Liver (tissue), 9 donors: ENCODE results near the gene CLPTM1L. TPM values are rescaled to one million over a fixed set of nuclear protein-coding genes. Genes with fewer than 3 reads are reported as not detected.
A peak's percentile ranks its signal among the peaks of the same experiment; 100 is the strongest.

ENCODE experiments used
- DNase-seq: peaks from one replicate; pipeline ENCODE4 v3.0.0-alpha.2; 2017; ENCODE audit warnings: low spot score
- H3K27ac ChIP-seq, 2 donors: one replicate each; pipeline ENCODE4 v1.7.0; 2013; ENCODE audit warnings: inconsistent platforms in 2 of 2, low read length in 2 of 2, control low read depth in 1 of 2, low read depth in 1 of 2, mild to moderate bottlenecking in 1 of 2
- H3K27me3 ChIP-seq, 4 donors: one replicate each; pipeline versions ENCODE4 v1.6.1 to v1.7.0; 2013; ENCODE audit warnings: low read length in 3 of 4, inconsistent platforms in 1 of 4, mild to moderate bottlenecking in 1 of 4, moderate library complexity in 1 of 4; ENCODE audit not compliant: control insufficient read depth in 4 of 4, insufficient read depth in 4 of 4
- H3K36me3 ChIP-seq, 4 donors: one replicate each; pipeline versions ENCODE4 v1.6.1 to v1.7.0; 2013; ENCODE audit warnings: low read length in 3 of 4, mild to moderate bottlenecking in 3 of 4, low read depth in 1 of 4, moderate library complexity in 1 of 4; ENCODE audit not compliant: control insufficient read depth in 4 of 4, insufficient read depth in 3 of 4
- H3K4me1 ChIP-seq, 4 donors: one replicate each; pipeline versions ENCODE4 v1.6.1 to v1.7.0; 2013; ENCODE audit warnings: low read length in 3 of 4, mild to moderate bottlenecking in 3 of 4, moderate library complexity in 1 of 4; ENCODE audit not compliant: control insufficient read depth in 4 of 4, insufficient read depth in 4 of 4
- H3K4me3 ChIP-seq, 3 donors: one replicate each; pipeline versions ENCODE4 v1.6.1 to v1.7.0; 2013; ENCODE audit warnings: low read length in 3 of 3, control low read depth in 1 of 3, low read depth in 1 of 3, mild to moderate bottlenecking in 1 of 3
- H3K9ac ChIP-seq, 2 donors: one replicate each; pipeline ENCODE4 v1.7.0; 2013; ENCODE audit warnings: low read length in 2 of 2, mild to moderate bottlenecking in 2 of 2, moderate library complexity in 2 of 2, control low read depth in 1 of 2, low read depth in 1 of 2
- H3K9me3 ChIP-seq, 4 donors: one replicate each; pipeline versions ENCODE4 v1.6.1 to v1.7.0; 2013; ENCODE audit warnings: low read length in 3 of 4; ENCODE audit not compliant: control insufficient read depth in 4 of 4
- ATF3 ChIP-seq: IDR thresholded peaks from 2 replicates; pipeline ENCODE4 v1.6.1; 2016; ENCODE audit warnings: antibody characterized with exemption
- CTCF ChIP-seq: fragments of 150-350 bp; IDR thresholded peaks from 2 replicates; pipeline ENCODE4 v1.5.1; 2017; ENCODE audit warnings: improper control_type of control experiment, low read depth, low read length; ENCODE audit not compliant: missing input control
- FOXA1 ChIP-seq: IDR thresholded peaks from 2 replicates; pipeline ENCODE4 v1.6.1; 2016; ENCODE audit warnings: antibody characterized with exemption
- FOXA2 ChIP-seq: IDR thresholded peaks from 2 replicates; pipeline ENCODE4 v1.6.1; 2016; ENCODE audit warnings: antibody characterized with exemption
- GABPA ChIP-seq, 2 donors: IDR thresholded peaks in 1 of 2; conservative IDR thresholded peaks in 1 of 2; 2 replicates each; pipeline ENCODE4 v1.6.1; 2016; ENCODE audit warnings: antibody characterized with exemption in 2 of 2, mild to moderate bottlenecking in 1 of 2, moderate library complexity in 1 of 2
- HNF4G ChIP-seq: IDR thresholded peaks from 2 replicates; pipeline ENCODE4 v1.6.1; 2016; ENCODE audit warnings: antibody characterized with exemption
- JUND ChIP-seq, 2 donors: IDR thresholded peaks; 2 replicates each; pipeline ENCODE4 v1.6.1; 2016; ENCODE audit warnings: antibody characterized with exemption in 2 of 2
- NR2F2 ChIP-seq: IDR thresholded peaks from 2 replicates; pipeline ENCODE4 v1.6.1; 2016; ENCODE audit warnings: antibody characterized with exemption
- RAD21 ChIP-seq, 2 donors: IDR thresholded peaks; 2 replicates each; pipeline ENCODE4 v1.6.1; 2016; ENCODE audit warnings: antibody characterized with exemption in 2 of 2, mild to moderate bottlenecking in 2 of 2
- YY1 ChIP-seq: IDR thresholded peaks from 2 replicates; pipeline ENCODE4 v1.6.1; 2016; ENCODE audit warnings: antibody characterized with exemption, mild to moderate bottlenecking
- WGBS: extraction: QIAGEN DNeasy Blood & Tissue Kit; methylation state at CpG from one replicate; pipeline ENCODE4 v1.1.7; 2013; 5-methylcytosine and 5-hydroxymethylcytosine counted together
- polyA plus RNA-seq, 2 donors: library from polyadenylated mRNA; stranded (reverse) in 1 of 2; unstranded in 1 of 2; fragments of 200-250 nt in 1 of 2; fragments of >200 nt in 1 of 2; fragmentation: Nextera tagmentation in 1 of 2; extraction: Ambion mirVana in 1 of 2; gene quantifications; one replicate each; pipeline versions ENCODE4 v1.2.1 to v1.2.3, GENCODE V29; 2013 to 2015
- total RNA-seq, 2 donors: library from RNA; depleted of rRNA; stranded (reverse); fragments of >200 nt; gene quantifications; one replicate each; pipeline ENCODE4 v1.2.3, GENCODE V29; 2014
- TF ChIP-seq, protein P1 (sequence below): IDR thresholded peaks from 2 replicates; pipeline ENCODE4 v1.6.1; 2016; ENCODE audit warnings: antibody characterized with exemption
- TF ChIP-seq, protein P2 (sequence below): IDR thresholded peaks from 2 replicates; pipeline ENCODE4 v1.6.1; 2016; ENCODE audit warnings: antibody characterized with exemption, mild to moderate bottlenecking
- donor health status: healthy.
- donor health status: healthy.
- donor health status: healthy.
- donor health status: healthy.
- donor health status: healthy.

CLPTM1L gene
- total and polyA plus RNA-seq, 4 donors, result 69.2 to 255 (median 146) TPM

DNA sequence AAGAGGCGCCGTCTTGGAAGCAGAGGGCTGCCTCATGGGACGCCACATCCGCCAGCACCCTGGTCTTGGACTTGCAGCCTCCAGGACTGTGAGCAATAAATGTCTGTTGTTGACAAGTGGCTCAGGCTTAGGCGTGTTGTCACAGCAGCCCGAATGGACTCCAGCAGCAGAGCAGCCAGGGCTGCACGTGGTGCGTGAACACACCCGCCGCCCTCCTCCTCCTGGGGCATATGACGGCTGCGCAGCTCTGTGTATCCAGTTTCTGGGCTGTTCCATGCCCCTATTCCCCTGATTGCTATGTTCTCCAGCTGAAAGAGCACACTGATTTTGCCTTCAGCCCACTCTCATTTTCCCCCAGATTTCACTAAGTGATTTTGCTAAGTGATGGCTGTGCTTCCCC is 36.0 kb upstream of the CLPTM1L start:
- 80% methylated on average over 12 of the region's 12 CpGs for WGBS
- no peak for DNase-seq
- H3K27me3 ChIP-seq, result peaks cover 0 to 3% (median 1%) of the 10 kb centered on the region in 4 donors
- no peak overlapping the region for H3K27ac ChIP-seq
- no peak overlapping the region for H3K4me3 ChIP-seq
- H3K9ac ChIP-seq, result no peak overlapping the region
- H3K9me3 ChIP-seq, result no peaks in the 10 kb centered on the region
- H3K36me3 ChIP-seq, result no peaks in the 10 kb centered on the region
- peaks cover 3 to 11% (median 4%) of the 10 kb centered on the region in 4 donors for H3K4me1 ChIP-seq
- TF ChIP-seq YY1 (no peak), NR2F2 (no peak), GABPA (IDR thresholded peaks at IDR 0.05 in 1 of 2, conservative IDR thresholded peaks at IDR 0.05 in 1 of 2) (no peak), RAD21 (IDR thresholded peaks at IDR 0.05) (no peak), JUND (IDR thresholded peaks at IDR 0.05) (no peak), FOXA2 (no peak), ATF3 (no peak), HNF4G (no peak), FOXA1 (no peak)
- TF ChIP-seq, protein P1, sequence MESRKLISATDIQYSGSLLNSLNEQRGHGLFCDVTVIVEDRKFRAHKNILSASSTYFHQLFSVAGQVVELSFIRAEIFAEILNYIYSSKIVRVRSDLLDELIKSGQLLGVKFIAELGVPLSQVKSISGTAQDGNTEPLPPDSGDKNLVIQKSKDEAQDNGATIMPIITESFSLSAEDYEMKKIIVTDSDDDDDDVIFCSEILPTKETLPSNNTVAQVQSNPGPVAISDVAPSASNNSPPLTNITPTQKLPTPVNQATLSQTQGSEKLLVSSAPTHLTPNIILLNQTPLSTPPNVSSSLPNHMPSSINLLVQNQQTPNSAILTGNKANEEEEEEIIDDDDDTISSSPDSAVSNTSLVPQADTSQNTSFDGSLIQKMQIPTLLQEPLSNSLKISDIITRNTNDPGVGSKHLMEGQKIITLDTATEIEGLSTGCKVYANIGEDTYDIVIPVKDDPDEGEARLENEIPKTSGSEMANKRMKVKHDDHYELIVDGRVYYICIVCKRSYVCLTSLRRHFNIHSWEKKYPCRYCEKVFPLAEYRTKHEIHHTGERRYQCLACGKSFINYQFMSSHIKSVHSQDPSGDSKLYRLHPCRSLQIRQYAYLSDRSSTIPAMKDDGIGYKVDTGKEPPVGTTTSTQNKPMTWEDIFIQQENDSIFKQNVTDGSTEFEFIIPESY, result no peak
- TF ChIP-seq, protein P2, sequence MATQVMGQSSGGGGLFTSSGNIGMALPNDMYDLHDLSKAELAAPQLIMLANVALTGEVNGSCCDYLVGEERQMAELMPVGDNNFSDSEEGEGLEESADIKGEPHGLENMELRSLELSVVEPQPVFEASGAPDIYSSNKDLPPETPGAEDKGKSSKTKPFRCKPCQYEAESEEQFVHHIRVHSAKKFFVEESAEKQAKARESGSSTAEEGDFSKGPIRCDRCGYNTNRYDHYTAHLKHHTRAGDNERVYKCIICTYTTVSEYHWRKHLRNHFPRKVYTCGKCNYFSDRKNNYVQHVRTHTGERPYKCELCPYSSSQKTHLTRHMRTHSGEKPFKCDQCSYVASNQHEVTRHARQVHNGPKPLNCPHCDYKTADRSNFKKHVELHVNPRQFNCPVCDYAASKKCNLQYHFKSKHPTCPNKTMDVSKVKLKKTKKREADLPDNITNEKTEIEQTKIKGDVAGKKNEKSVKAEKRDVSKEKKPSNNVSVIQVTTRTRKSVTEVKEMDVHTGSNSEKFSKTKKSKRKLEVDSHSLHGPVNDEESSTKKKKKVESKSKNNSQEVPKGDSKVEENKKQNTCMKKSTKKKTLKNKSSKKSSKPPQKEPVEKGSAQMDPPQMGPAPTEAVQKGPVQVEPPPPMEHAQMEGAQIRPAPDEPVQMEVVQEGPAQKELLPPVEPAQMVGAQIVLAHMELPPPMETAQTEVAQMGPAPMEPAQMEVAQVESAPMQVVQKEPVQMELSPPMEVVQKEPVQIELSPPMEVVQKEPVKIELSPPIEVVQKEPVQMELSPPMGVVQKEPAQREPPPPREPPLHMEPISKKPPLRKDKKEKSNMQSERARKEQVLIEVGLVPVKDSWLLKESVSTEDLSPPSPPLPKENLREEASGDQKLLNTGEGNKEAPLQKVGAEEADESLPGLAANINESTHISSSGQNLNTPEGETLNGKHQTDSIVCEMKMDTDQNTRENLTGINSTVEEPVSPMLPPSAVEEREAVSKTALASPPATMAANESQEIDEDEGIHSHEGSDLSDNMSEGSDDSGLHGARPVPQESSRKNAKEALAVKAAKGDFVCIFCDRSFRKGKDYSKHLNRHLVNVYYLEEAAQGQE, result no peak

DNA sequence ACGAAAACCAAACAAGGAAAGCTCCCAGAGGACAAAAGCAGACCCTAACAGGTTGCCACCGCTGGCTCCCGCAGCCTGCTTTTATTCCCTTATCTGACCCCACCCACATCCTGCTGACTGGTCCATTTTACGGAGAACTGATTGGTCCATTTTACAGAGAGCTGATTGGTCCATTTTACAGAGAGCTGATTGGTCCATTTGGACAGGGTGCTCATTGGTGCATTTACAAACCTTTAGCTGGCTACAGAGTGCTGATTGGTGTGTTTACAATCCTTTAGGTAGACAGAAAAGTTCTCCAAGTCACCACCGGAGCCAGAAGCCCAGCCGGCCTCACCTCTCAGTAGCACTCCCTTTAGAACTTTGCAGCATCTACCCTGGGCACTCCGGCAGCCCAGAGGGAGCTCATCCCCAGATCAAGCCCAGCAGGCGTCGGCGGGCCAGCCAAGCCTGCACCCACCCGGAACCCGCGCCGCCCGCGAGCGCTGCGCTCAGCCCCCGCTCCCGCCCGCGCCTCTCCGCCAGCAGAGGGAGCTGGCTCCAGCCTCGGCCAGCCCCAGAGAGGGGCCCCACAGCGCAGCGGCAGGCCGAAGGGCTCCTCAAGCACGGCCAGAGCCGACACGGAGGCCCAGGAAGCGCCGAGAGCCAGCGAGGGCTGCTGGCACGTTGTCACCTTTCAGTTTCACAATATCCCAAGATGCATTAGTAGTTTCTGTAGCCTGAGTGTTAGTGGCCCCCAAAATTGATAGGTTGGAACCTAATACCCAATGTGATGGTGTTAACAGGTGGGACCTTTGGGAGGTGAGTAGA is 35.3 kb upstream of the CLPTM1L start:
- no peak overlapping the region for H3K9ac ChIP-seq
- DNase-seq, result no peak
- peaks cover 0 to 3% (median 1%) of the 10 kb centered on the region in 4 donors for H3K27me3 ChIP-seq
- H3K36me3 ChIP-seq, result no peaks in the 10 kb centered on the region
- H3K4me3 ChIP-seq, result no peak overlapping the region
- no peaks in the 10 kb centered on the region for H3K9me3 ChIP-seq
- WGBS, result 28% methylated on average over 34 of the region's 34 CpGs
- peak; percentile 48 to 72 for TF ChIP-seq RAD21 (IDR thresholded peaks at IDR 0.05)
- TF ChIP-seq CTCF, result peak; percentile 46
- no peak for TF ChIP-seq FOXA1
- no peak for TF ChIP-seq YY1
- peaks cover 0 to 7% (median under 1%) of the 10 kb centered on the region in 4 donors for H3K4me1 ChIP-seq
- no peak overlapping the region for H3K27ac ChIP-seq
